Sigmoid colon (tissue), 7 donors: ENCODE data around the gene C2CD5. TPM values are rescaled to one million over a fixed set of nuclear protein-coding genes. Genes with fewer than 3 reads are reported as not detected.

Experiments used
- DNase-seq: peaks from one replicate; pipeline ENCODE4 v3.0.0-alpha.2; 2019
- H3K27ac ChIP-seq, 4 donors: fragments of 200-600 bp; sonication (generic); one replicate each; pipeline ENCODE4 v1.5.1; 2016 to 2019; ENCODE audit warnings: mild to moderate bottlenecking in 1 of 4
- H3K27me3 ChIP-seq, 3 donors: fragments of 200-600 bp; sonication (generic); one replicate each; pipeline ENCODE4 v1.5.1; 2019; ENCODE audit warnings: mild to moderate bottlenecking in 1 of 3
- H3K36me3 ChIP-seq, 4 donors: fragments of 200-600 bp; sonication (generic); one replicate each; pipeline ENCODE4 v1.5.1; 2016 to 2019
- H3K4me1 ChIP-seq, 4 donors: fragments of 200-600 bp; sonication (generic); one replicate each; pipeline ENCODE4 v1.5.1; 2017 to 2019
- H3K4me3 ChIP-seq, 4 donors: fragments of 200-600 bp; sonication (generic); one replicate each; pipeline ENCODE4 v1.5.1; 2017 to 2019; ENCODE audit warnings: mild to moderate bottlenecking in 2 of 4, moderate library complexity in 1 of 4
- H3K9me3 ChIP-seq, 4 donors: fragments of 200-600 bp in 3 of 4; sonication (generic) in 3 of 4; one replicate each; pipeline versions ENCODE4 v1.5.1 to v1.6.1; 2013 to 2019
- CTCF ChIP-seq, 4 experiments: fragments of 450-650 bp in 3 of 4; fragments of 200-600 bp in 1 of 4; IDR thresholded peaks; one replicate each; pipeline ENCODE4 v1.5.1; 2016 to 2019; ENCODE audit warnings: antibody characterized with exemption in 4 of 4, mild to moderate bottlenecking in 3 of 4, moderate library complexity in 2 of 4
- EP300 ChIP-seq, 4 donors: sonication (generic); formaldehyde crosslinking; IDR thresholded peaks; one replicate each; pipeline ENCODE4 v1.6.1; 2017; ENCODE audit warnings: antibody characterized with exemption in 4 of 4
- POLR2A ChIP-seq, 2 donors: fragments of 450-650 bp; IDR thresholded peaks; one replicate each; pipeline ENCODE4 v1.6.1; 2016; ENCODE audit warnings: antibody characterized with exemption in 2 of 2, mild to moderate bottlenecking in 2 of 2, moderate library complexity in 2 of 2
- POLR2AphosphoS5 ChIP-seq, 4 donors: sonication (generic); formaldehyde crosslinking; IDR thresholded peaks; one replicate each; pipeline ENCODE4 v1.6.1; 2017; ENCODE audit warnings: antibody characterized with exemption in 4 of 4
- WGBS, 2 donors: extraction: QIAGEN DNeasy Blood & Tissue Kit; methylation state at CpG; one replicate each; pipeline ENCODE4 v1.1.7; 2013; 5-methylcytosine and 5-hydroxymethylcytosine counted together
- intact Hi-C: fragments of 100-400 bp; cut with DNase I; formaldehyde crosslinking; loops from one replicate; pipeline ENCODE4 v1.15.1; 2023
- polyA plus RNA-seq, 3 donors: library from polyadenylated mRNA; stranded (reverse); fragments of 200-250 nt; gene quantifications; one replicate each; pipeline ENCODE4 v1.2.3, GENCODE V29; 2013
- total RNA-seq, 4 donors: library from RNA; depleted of rRNA; stranded (reverse); fragments of >200 nt; gene quantifications; one replicate each; pipeline ENCODE4 v1.1.0, GENCODE V29; 2016
- donor health status: healthy with polysubstance abuse.
- donor health status: Bipolar disorder and iron deficiency.
- donor health status: healthy.

C2CD5 gene
- total and polyA plus RNA-seq, 7 donors = 21.6 to 60.1 (median 40.7) TPM

GRCh38 chr12:22399464-22400180, 144.7 kb downstream of the C2CD5 start:
- H3K27ac ChIP-seq = no peak overlapping the region
- DNase-seq = no peak
- H3K4me1 ChIP-seq = no peaks in the 10 kb centered on the region
- WGBS, 2 donors = 74 to 79% methylated on average over 4 of the region's 4 CpGs
- no peaks in the 10 kb centered on the region for H3K27me3 ChIP-seq
- TF ChIP-seq CTCF (IDR thresholded peaks at IDR 0.05) (no peak), EP300 (IDR thresholded peaks at IDR 0.05) (no peak), POLR2A (IDR thresholded peaks at IDR 0.05) (no peak), POLR2AphosphoS5 (IDR thresholded peaks at IDR 0.05) (no peak)
- intact Hi-C loops = no loop called here
- no peaks in the 10 kb centered on the region for H3K9me3 ChIP-seq
- no peaks in the 10 kb centered on the region for H3K36me3 ChIP-seq
- no peak overlapping the region for H3K4me3 ChIP-seq

Other genes starting within 250 kb of the C2CD5 start
- 10 to 100 TPM; 17.4 to 57.3 (median 22.5) TPM for gene ST8SIA1, start 209.8 kb downstream of the C2CD5 start, total RNA-seq
- 1 to 10 TPM; 1.2 to 3.1 (median 1.4) TPM for gene ST8SIA1, start 209.8 kb downstream of the C2CD5 start, polyA plus RNA-seq
- 10 to 100 TPM; 25.7 to 30.0 (median 29.3) TPM for gene ETNK1, start 80.6 kb upstream of the C2CD5 start, total RNA-seq
- gene ETNK1, start 80.6 kb upstream of the C2CD5 start, polyA plus RNA-seq = 10 to 100 TPM; 18.6 to 49.5 (median 28.1) TPM